GM19438 (cell line): ENCODE data around the gene NHSL1.

Experiments
- ATAC-seq: cut with Tn5 transposase; IDR thresholded peaks from one replicate; pipeline ENCODE4 v1.9.1; 2021; ENCODE audit warnings: low read depth; ENCODE audit not compliant: unreplicated experiment

NHSL1 gene

GRCh38 chr6:138382498-138383265 is 116.6 kb downstream of the NHSL1 start:
- ATAC-seq = no peak

DNA sequence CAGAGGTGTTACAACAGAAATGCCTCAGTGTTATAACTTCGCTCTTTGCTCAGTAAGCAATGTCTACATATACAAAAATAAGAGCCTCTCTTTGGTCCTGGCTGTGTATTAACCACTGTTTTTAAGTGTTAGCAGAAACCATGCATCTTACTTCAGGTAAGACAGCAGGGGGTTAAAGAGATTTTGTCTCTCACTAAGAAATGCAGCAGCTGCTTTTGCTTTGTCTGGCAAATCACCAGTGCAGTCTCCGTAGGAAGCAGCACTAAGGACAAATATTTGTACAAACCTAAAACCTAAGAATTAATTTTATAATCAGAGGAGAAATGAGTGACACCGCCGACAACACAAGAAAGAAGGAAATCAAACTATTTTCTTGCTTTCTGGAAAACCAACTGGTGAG is 120.8 kb downstream of the NHSL1 start:
- no peak for ATAC-seq

DNA sequence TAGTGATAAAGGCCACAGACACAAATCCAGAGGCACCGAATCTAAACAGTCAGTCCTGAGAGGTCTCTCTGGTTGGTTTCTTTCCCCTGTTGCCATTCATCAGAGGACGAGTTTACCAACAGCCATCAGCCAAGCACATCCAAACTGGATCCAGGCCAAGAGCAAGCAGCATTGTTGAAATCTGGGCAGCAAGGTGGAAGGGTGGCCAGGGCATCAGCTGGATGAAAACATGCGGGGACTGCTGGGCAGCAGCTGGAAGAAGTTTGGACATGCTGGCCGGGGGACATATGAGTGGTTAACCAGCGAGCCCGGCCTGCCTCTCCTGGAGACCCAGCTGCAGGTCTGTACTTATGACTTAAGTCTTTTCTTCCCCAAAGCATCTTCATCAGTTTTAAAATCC is 121.5 kb downstream of the NHSL1 start, which contains the start of gene SMIM28:
SMIM28 (plus strand) TSS at position 62 of the 400 bp plus-strand sequence; CDS start at position 230, 168 bp downstream.
- no peak for ATAC-seq

DNA sequence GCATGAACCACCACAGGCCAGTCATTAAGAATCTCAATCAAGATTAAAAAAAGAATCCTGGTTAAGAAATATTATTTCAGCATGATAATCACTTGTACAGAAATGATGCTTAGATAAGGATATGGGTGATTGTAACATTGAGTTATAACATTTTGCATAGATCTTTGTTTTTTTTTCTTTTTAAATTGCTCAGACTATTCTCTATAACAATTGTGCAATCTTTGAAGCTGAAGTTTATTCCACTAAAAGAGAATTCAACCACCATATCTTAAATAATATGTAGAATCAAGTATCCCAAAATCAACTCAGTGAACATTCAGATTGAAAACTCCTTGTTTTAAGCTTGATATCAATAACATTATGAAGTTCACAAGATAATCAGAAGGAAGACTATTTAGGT is 122.3 kb downstream of the NHSL1 start:
- ATAC-seq = no peak

- no peak for ATAC-seq
These were observed 124.5 kb downstream of the NHSL1 start for GRCh38 chr6:138374815-138375214.

DNA sequence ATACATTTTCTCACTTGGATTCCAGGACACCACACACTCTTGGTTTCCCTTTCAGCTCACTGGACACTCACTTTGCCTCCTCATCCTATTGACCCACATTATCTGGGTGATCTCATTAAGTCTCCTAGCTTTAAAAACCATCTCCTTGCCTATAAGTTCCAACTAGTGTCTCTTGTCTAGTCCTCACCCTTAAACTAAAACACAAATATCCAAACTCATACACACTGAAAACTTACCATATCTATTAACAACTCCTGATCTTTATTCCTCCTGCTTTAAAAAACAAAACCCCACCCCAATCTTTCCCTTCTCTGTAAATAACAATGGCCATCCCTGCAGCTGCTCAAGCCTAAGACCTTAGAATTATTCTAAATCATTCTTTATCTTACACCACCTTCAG is 125.1 kb downstream of the NHSL1 start:
- no peak for ATAC-seq

GRCh38 chr6:138372711-138373463 is 126.4 kb downstream of the NHSL1 start:
- no peak for ATAC-seq
